SIG-M5 treated with dmso at 0.1 percent for 504 hours (cell line): ENCODE measurements around the gene AK2.
A peak's percentile ranks its signal among the peaks of the same experiment; 100 is the strongest.
"Not testable (repeated sequence)": the region's sequence is repeated elsewhere in the genome, so short reads cannot be mapped to it uniquely, and the experiment has no call there.

Experiments
- DNase-seq: peaks from one replicate; lab custom pipeline; 2025; ENCODE audit not compliant: unreplicated experiment; lab: John Stamatoyannopoulos, UW

The AK2 gene

DNA sequence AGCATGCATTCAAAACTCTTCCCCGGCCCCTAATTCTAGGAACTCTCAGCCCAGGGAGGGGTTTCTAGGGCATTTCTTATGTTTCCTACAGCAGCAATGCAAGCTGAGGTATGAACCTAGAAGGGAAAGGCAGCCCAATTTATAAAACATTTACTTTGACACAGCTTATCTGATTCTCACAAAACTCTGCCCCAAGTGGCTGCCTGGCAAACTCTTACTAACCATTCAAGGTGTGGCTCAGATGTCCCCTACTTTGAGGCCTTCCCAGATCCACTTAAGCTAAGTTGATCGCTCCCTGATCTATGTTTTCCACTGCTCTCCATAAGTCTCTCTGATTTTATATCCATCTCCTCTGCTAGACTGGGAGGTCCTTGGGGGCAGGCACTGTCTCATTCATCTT, 35.4 kb downstream of the AK2 start:
- DNase-seq, result no peak

DNA sequence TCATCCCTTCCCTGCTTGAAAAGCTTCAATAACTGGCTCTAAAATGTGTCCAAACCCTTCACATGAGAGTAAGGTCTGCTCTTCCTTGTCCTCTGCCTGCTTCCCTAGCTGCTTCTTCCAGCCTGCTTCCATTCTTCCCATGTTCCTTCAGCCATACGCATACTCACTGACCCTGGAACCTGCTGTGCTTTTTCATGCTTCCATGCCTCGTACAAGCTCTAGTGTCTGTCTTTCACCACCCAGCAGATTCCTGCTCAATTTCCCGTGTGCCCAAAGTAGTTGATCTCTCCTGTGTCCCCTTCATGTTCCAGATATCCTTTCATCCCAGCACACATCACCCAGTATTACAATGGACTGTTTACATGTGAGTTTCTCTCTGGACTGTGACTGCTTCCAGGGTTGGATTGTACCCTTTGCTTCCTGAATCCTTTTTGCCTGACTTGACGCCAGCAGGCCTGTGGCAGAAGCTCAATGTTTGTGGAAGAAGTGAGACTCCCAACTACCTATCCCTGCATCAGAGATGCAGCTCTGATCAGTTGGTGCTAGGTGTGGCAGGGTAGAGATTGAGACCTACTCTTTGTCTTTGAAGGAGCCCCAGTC, 36.2 kb downstream of the AK2 start:
- no peak for DNase-seq

DNA sequence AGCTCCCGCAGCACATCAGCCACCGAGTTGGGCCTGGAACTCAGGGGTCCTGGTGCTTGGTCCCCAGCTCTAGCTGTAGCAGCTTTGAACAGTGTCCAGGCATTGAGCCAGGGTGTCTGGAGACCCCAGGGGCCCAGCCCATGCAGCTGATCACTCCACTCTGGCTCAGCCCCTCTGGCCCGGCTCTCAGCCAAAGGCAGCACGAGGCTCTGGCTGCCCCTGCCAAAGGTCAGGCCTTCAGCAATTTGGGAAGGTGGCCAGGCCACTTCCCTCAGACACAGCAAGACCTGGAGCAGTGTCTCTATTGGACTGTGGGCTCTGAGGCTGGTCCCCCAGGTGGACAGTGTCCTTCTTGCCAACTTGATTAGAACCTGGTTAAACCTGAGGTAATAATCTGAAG, 37.7 kb downstream of the AK2 start:
- DNase-seq, result no peak

DNA sequence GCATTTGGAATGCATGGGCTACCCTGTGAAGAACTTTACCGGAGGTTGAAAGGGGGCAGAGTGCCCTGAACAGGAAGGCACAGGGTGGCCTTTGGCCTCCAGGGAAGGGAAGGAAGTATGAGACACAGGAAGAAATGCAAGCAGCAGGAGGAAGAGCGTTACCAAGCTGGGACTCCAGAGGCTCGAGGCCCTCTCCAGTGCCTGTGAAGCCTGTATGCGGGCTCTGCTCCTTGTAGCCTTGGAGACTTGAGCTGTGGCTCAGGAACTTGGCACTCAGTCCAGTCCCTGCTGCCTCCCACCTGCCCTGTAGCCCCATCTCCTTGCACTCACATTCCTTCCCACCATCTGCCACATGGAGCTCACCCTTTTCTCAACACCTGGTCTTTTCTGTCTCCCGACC, 38.6 kb downstream of the AK2 start:
- DNase-seq, result no peak

DNA sequence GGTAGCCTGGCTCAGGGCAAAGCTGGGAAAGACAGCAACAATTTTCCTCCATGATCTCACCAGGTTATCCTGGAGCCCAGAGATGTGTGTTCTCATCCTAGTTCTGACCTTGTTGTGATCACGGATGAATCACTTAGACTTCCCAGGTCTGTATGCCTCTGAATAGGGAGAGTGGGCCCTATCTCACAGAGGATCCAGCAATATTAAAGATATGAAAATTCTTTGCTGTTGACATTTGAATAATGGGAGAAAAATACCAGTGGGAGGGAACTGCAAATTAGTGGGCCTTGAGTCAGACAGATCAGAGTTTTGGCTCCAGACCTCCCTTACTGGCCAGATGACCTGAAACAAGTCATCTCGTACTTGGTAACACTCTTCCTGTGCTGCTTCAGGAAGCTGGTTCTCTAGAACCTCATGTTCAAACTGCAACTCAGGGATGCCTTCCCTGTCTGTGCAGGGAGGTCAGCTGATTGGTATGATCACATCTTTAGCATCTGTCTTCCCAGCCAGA, 39.2 kb downstream of the AK2 start:
- DNase-seq, result no peak

DNA sequence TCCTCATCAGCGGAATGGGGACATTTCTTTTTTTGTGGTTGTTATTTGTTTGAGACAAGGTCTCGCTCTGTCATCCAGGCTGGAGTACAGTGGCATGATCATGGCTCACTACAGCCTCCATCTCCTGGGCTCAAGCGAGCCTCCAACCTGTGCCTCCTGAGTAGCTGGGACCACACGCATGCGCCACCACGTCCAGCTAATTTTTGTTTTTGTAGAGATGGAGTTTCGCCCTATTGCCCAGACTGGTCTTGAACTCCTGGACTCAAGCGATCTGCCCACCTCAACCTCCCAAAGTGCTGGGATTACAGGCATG, 43.4 kb downstream of the AK2 start:
- DNase-seq, result not testable (repeated sequence)

DNA sequence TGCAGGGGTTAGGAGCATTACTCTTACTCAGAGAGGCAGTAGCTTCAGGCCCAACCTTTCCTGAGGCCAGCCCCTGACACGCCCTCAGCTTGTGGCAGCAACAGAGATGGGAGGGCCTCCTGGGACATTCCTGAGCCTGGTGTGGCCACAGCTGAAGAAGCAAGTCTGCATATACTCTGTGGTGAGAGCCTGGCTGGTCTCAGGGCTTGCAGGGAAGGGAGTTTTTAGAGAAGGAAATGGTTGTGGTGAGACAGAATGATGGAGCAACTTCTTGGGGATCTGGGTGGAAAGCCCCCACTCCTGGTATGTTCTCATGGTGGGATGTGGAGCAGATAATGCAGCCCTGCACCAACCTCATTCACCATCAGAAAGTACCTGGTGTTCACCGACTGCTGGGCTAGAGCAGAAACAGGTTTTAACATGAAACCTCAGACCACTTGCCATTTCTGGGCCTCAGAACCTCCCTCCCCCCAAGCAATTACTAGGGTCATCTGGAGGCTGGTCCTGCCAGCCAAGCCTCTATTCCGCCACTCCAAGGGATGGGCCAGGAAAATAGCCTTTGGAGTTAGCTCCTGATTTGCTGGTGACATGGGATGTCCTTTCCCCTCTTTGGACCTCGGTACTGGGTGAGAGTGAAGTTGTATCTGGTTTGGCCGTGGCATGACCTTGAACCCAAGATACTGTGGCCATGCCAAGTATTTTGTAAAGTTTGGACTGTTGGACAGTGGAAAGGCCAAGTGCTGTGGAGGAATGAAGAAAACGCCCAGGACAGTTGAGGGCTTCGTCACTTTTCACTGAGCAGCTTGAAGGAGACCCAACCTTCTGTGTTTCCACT, 44.0 kb downstream of the AK2 start:
- DNase-seq, result peak; percentile 97

DNA sequence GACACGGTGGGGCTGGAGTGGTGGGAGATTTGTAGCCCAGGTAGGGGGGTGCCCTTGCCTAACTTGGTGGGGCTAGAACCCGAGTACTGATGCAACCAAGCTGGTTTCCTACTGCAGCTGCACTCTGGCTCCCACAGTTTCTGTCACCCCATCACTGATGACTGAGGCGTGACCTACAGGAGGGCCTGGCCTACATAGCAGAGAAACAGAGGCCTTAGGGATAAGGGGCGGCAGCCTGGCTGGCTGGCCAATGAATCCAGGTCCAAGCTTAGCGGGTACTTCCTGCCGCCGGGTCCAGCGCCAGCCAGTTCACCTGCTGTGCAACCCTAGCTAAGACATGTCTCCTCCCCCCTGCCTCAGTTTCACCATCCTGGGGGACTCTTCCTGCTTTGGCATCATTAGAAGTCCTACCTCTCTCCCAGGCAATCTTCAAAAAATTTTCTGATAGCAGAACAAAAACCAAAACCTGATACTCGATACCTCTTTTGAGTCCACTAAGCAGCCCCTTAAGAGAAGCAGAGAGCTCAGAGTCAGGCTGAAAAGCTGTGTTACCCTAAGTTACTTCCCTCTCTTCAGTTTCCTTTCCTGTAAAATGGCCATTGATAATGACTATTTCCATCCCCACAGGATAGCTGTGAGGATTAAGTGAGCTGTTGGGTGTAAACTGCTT, 44.7 kb downstream of the AK2 start:
- DNase-seq, result no peak

DNA sequence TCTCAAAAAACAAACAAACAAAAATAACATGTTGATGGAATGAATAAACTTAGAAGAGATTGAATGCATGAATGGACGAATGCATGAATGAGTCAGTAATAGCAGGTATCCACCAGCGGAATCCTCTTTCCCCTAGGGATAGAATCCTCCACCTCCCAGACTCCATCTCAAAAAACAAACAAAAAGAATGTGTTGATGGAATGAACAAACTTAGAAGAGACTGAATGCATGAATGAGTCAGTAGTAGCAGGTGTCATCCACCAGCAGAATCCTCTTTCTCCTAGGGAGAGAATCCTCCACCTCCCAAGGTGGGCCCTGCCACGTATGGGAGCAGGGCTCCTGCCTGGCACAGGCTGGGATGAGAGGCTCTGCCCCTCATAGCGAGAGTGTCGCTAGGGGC, 45.3 kb downstream of the AK2 start:
- no peak for DNase-seq

DNA sequence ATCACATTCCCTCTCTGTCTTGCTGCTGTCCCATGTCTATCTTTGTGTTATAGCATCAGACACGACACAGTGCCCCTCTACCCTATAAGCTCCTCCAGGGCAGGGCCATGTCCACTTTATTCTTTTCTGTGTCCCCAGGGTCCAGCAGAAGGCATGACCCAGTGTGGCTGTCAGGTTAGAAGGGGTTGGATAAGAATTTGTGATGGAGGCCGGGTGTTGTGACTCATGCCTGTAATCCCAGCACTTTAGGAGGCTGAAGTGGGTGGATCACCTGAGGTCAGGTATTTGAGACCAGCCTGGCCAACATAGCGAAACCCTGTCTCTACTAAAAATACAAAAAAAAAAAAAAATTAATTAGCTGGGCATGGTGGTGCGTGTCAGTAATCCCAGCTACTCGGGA, 45.8 kb downstream of the AK2 start:
- DNase-seq, result no peak

DNA sequence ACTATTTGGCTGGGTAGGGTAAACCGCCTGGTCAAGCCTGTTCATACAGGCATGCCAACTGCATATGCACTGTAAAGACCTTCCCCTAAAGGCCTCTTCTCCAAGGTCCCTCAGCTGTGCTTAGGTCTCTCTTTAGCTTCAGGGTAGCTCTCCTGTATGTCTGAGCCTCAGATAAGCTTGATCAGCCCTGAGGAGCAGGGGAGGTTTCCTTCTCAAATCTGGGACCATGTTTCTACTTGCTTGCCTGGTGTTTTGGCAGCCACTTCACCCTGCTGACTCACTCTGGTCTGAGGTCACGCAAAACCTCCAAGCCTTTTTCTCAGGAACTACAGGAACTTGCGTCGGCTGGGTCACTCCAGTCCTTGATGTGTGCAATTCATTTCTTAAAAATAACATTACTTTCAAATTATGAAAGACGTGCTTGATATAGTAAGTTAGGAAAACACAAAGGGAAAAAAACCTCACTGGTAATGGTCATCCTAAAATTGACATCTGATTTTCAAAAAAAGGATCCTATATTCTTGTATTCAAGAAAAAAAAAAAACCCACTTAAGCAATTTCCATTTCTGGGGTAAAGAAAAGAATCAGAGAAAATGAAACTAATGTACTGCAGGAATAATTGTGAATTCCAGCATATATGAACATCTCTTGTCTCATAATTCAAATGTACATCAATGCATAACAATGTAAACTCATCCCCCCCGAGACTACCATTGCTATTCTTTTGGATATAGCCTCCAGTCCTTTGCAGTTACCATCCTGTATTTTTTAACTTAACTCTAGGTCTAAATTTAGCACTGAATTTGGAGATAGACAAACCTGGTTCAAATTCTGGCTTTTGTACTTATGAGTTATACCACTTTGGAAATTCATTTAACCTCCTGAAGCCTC, 47.3 kb downstream of the AK2 start:
- peak; percentile 65 for DNase-seq

DNA sequence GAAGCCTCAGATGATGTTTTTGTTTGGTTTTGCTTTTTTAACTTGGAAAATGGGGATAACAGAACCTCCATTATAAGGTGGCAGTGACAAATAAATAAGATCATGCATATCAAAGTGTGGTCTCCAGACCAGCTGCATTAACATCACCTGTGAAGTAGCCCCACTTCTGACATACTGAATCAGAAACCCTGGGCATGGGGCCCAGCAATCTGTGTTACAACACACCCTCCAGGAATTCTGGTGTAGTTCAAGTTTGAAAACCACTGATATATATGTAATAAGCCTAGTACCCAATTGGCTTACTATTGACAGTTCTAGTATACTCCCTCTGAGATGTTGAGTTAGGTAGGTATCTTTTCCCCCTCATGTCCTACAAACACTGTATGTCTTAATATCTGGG, 48.0 kb downstream of the AK2 start:
- no peak for DNase-seq

DNA sequence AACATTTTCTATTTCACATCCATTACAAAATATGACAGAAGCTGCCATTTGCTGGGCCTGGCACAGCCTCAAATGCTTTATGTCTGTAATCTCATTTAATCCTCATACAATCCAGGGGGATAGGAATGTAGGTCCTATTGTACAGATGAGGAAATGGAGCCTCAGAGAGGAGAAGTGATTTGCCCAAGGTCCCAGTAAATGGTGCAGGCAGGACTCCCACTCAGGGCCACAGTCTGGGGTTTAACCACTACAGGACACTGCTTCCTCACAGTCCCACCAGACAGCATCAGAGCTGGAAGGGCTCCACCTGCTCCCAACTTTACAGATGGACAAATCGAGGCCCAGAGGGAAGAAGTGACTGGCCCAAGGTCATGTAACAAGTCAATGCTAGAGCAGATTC, 51.5 kb downstream of the AK2 start:
- DNase-seq, result no peak

DNA sequence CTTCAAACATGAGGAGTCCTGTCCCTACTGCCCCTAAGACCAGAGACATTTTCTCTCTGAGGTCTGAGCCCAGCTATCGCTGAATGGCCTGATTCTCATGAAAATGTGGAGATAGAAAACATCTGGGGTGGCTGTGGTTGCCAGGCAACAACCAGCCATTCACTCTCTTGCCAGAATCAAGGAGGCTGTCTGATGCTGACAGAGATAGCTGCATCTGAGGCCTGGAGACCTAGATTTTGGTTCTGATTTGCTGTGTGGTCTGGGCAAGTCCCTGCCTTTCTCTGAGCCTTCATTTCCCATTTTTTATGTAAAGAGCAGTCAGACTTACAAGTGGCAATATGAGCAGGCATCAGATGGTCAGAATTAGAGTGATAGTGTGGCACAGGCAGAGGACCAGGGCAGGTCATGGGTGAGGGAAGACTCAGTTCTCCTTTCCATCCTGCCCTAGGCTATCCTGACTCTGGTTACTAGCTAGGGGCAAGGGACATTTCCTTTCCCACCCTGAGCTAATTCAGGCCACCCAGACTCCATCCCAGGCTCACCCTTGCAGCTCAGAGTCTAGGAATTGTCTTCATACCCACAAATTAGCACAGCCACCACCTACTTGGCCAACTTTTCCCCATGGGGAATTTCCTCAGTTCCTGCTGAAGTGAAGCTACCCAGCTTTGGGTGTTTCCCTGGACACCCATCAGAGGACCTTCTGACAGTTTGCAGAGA, 52.1 kb downstream of the AK2 start:
- DNase-seq, result no peak

DNA sequence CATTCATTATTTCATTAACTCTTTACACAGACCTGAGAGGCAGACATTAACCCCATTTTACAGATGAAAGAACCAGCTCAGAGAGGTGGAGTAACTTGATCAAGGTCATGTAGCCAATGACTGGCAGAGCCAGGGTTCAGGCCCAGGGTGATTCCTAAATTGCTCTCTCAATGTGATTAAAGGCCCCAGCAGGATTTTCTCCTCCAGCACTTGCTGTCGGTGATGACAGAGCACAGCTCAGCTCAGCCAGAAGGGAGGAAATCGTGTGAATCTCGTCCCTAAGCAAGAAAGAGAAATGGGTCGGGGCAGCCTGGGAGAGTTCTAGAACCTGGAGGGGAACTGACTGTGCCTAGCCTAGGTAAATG, 52.6 kb downstream of the AK2 start:
- no peak for DNase-seq

DNA sequence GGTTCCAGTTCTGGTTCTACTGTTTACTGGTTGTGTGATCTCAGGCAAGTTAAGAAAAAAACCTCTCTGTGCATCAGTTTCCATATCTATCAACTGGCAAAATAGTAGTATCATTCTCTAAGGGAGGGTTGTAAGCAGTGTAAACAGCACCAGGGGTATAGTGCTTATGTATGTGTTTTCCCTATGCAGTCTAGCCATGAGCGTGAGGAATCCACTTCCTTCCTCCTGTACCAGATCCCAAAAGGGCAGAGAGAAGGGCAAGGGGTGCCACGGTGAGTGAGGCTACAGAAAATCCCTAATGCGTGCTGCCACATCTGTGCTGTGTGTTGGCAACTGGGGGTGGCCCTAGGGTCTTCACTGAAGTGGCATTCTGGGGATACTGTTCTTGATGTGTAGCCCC, 53.7 kb downstream of the AK2 start:
- no peak for DNase-seq

DNA sequence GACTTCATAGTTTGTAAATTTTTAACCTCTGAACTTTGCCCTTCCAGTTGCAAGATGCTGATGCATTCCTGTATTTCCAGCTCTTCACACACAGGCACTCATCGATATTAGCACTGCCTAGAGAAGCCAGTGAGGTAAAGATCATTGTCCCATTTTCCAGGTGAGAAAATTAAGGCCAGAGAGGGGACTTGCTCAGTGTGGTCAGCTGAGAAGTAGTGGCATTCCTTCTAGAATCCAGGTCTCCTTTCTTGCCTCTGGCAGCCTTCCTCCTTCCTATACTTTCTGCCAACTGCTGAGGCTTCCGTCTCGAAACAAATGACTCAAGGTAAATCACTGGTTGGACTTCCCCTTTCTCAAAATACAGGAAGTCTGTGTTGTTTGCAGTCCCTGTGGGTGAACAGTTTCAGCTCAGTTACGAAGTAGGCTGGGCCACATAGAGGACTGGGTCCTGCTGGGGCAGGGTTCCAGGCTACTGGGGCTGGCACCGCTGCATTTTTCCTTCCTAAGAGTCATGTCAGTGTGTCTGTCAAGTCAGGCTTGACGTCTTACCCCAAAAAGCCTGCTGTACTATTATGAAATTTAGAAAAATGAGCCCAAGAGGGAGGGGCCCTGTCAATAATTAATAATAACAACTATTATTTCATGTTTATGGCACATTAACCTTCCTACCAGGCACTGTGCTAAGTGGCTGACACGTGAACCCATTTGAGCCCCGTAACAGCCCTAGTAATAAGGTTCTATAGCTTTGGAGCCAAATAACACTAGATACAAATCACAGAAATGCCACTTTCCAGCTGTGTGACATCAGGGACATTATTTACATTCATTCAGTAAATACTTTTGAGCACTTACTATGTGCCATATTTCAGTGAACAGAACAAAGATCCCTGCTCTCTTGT, 55.4 kb downstream of the AK2 start:
- peak; percentile 93 for DNase-seq

DNA sequence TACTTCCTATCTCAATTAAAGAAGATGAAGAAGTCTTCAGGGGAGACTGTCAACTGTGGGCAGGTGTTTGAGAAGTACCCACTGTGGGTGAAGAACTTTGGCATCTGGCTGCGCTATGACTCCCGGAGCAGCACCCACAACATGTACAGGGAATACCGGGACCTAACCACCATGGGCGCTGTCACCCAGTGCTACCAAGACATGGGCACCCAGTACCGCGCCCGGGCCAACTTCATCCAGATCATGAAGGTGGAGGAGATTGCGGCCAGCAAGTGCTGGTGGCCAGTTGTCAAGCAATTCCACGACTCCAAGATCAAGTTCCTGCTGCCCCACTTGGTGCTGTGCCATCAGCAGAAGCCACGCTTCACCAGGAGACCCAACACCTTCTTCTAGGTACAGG, 56.6 kb downstream of the AK2 start:
- DNase-seq, result no peak

DNA sequence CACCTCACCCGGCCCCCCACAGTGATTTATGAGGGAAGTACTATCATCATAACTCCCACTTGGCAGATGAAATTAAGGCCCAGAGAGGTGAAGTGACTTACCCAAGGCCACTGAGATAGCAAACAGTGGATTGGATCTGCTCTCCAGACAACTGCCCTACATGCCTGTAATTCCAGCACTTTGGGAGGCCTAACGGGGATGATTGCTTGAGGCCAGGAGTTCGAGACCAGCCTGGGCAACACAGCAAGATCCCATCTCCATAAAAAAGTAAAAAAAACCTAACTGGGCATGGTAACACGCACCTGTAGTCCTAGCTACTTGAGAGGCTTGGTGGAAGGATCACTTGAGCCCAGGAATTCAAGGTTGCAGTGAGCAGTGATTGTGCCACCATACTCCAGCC, 57.8 kb downstream of the AK2 start:
- no peak for DNase-seq
